Stimulated activated CD4-positive, alpha-beta T cell treated with anti-CD3 and anti-CD28 coated beads, TNF-alpha, amount 100 ng/mL, for 1 hour (primary cell): Measurements from ENCODE around the gene CDC26.
"Not testable (repeated sequence)": the region's sequence is repeated elsewhere in the genome, so short reads cannot be mapped to it uniquely, and the experiment has no call there.

Source experiments
- DNase-seq, 3 donors: peaks; one replicate each; pipeline ENCODE4 v3.0.0-alpha.2; 2020; ENCODE audit warnings: low read depth in 3 of 3, low spot score in 1 of 3

CDC26 gene

GRCh38 chr9:113241161-113241560 is 34.2 kb downstream of the CDC26 start:
- no peak for DNase-seq

- DNase-seq, result no peak
These were observed 36.5 kb downstream of the CDC26 start for GRCh38 chr9:113238859-113239232.

GRCh38 chr9:113238202-113238858 is 37.0 kb downstream of the CDC26 start:
- no peak for DNase-seq

- no peak for DNase-seq
These were observed 38.3 kb downstream of the CDC26 start for GRCh38 chr9:113237026-113237425.

GRCh38 chr9:113235701-113236255 is 39.6 kb downstream of the CDC26 start:
- not testable (repeated sequence) for DNase-seq

GRCh38 chr9:113231701-113232100 is 43.7 kb downstream of the CDC26 start:
- no peak for DNase-seq

GRCh38 chr9:113228130-113228665 is 47.2 kb downstream of the CDC26 start:
- no peak for DNase-seq

GRCh38 chr9:113227436-113227835 is 47.9 kb downstream of the CDC26 start:
- DNase-seq, result no peak

- no peak for DNase-seq
These were observed 51.4 kb downstream of the CDC26 start for GRCh38 chr9:113223963-113224362.

- no peak for DNase-seq
These were observed 52.9 kb downstream of the CDC26 start for GRCh38 chr9:113222482-113222841.

GRCh38 chr9:113221800-113222481 is 53.4 kb downstream of the CDC26 start:
- DNase-seq, result no peak

GRCh38 chr9:113221003-113221799 is 54.2 kb downstream of the CDC26 start, which contains the start of the genes FKBP15 and SLC31A1:
Gene FKBP15, minus strand, starts transcription at chr9:113221277. Its CDS starts 34 bp downstream, at chr9:113221243.
Gene SLC31A1, plus strand, starts transcription at chr9:113221544. Its CDS starts 34,605 bp downstream, at chr9:113256149.
- peak; percentile 89 to 95 (median 94) for DNase-seq

- DNase-seq, result no peak
These were observed 54.8 kb downstream of the CDC26 start for GRCh38 chr9:113220467-113221002.

GRCh38 chr9:113219969-113220368 is 55.4 kb downstream of the CDC26 start:
- no peak for DNase-seq

GRCh38 chr9:113219186-113219936 is 56.0 kb downstream of the CDC26 start:
- DNase-seq, result no peak
